GM12878 (cell line): ENCODE data around the gene TRAPPC2.

Source experiments
- CREB1 ChIP-seq: IDR thresholded peaks from 2 replicates; pipeline ENCODE4 v1.6.1; 2012; ENCODE audit warnings: low read depth, mild to moderate bottlenecking, inconsistent platforms
- CREM ChIP-seq: IDR thresholded peaks from 2 replicates; pipeline ENCODE4 v1.6.1; 2014; ENCODE audit warnings: antibody characterized with exemption, low read depth
- POLR2A ChIP-seq: IDR thresholded peaks from 2 replicates; pipeline ENCODE4 v1.6.1; 2011; ENCODE audit warnings: low read depth, mild to moderate bottlenecking, low read length
- TF ChIP-seq, protein P1 (sequence below), 3 experiments: IDR thresholded peaks in 2 of 3; conservative IDR thresholded peaks in 1 of 3; 2 replicates each; pipeline ENCODE4 v1.5.1; 2011; ENCODE audit warnings: low read depth in 3 of 3, low read length in 3 of 3, mild to moderate bottlenecking in 3 of 3, control low read depth in 2 of 3, moderate library complexity in 2 of 3, inconsistent platforms in 1 of 3, mixed read lengths in 1 of 3; ENCODE audit not compliant: control insufficient read depth in 2 of 3, insufficient read depth in 1 of 3; ENCODE audit errors: extremely low read depth in 1 of 3

DNA sequence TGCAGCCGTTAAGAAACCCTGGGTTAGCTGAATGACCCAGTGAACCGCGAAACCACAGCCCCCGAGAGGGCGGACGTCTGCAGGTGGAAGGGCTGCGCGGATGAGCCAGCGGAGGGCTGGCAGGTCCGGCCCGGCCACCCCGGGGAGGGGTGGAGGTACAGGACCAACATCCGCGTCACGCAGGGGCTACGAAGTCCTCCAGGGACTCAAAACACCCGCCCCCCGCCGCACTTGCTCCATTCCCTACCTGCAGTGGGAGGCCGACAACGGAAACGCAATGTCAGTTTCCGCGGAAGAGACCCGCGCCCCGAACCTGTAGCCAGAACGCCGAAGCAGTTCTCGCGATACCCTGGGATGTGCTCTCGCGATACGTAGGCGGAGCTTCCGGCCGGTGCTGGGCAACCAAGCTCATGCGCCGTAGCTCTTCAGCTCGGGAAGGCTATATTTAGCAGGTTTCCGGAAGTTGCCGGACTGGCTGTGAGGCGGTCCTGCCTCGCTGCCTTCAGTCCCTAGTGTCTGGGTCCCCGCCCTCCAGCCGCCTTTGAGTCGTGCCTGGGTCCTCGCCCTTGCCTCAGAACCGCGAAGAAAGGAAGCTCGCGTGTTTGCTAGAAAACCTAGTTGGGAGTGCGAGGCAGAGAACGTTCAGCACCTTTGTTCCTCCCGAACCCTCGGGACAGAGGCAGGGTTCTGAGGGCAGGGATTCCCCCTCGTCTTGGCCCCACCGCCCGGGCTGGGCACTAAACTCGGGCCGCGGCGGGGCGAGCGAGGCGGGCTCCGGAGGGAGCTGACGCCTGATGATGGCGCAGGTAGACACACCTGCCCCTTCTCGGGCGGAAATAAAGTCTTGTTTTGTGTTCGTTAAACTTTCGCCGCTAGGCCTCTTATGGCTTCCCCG, at the start of gene TRAPPC2, which contains the start of gene OFD1:
- TF ChIP-seq POLR2A (peak; percentile 87), CREB1 (peak; percentile 61; the same call in 1 of the 2 replicates), CREM (peak; percentile 19; the same call in 1 of the 2 replicates)
- TF ChIP-seq, protein P1, sequence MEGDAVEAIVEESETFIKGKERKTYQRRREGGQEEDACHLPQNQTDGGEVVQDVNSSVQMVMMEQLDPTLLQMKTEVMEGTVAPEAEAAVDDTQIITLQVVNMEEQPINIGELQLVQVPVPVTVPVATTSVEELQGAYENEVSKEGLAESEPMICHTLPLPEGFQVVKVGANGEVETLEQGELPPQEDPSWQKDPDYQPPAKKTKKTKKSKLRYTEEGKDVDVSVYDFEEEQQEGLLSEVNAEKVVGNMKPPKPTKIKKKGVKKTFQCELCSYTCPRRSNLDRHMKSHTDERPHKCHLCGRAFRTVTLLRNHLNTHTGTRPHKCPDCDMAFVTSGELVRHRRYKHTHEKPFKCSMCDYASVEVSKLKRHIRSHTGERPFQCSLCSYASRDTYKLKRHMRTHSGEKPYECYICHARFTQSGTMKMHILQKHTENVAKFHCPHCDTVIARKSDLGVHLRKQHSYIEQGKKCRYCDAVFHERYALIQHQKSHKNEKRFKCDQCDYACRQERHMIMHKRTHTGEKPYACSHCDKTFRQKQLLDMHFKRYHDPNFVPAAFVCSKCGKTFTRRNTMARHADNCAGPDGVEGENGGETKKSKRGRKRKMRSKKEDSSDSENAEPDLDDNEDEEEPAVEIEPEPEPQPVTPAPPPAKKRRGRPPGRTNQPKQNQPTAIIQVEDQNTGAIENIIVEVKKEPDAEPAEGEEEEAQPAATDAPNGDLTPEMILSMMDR (IDR thresholded peaks at IDR 0.05 in 2 of 3, conservative IDR thresholded peaks at IDR 0.05 in 1 of 3; ENCODE audit: control insufficient read depth in 2 of 3, extremely low read depth in 1 of 3, insufficient read depth in 1 of 3, low read depth in 3 of 3, low read length in 3 of 3), result no peak
